HG03064 (cell line): ENCODE measurements around the gene SLC2A5.

Experiments
- ATAC-seq: cut with Tn5 transposase; IDR thresholded peaks from one replicate; pipeline ENCODE4 v1.9.1; 2021; ENCODE audit warnings: low read depth; ENCODE audit not compliant: unreplicated experiment

SLC2A5 gene

GRCh38 chr1:9093091-9093490 lies 23.7 kb upstream of the SLC2A5 start:
- ATAC-seq = no peak

DNA sequence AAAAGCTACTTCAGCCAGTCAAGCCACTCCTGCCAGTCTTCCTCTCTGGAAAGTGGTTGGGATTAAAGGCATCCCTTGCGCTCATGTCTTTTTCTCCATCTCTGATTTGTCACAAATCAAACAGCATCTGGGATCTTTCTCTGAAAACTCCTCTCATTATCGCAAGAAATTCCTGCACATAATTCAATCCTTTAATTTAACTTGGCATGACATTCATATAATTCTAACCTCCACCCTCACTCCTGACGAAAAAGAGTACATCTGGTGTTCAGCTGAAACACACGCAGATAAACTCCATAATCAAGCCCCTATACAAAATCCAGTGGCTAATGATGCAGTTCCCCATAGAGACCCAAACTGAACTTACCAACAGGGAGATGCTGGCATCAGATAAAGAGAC lies 19.4 kb upstream of the SLC2A5 start:
- no peak for ATAC-seq

DNA sequence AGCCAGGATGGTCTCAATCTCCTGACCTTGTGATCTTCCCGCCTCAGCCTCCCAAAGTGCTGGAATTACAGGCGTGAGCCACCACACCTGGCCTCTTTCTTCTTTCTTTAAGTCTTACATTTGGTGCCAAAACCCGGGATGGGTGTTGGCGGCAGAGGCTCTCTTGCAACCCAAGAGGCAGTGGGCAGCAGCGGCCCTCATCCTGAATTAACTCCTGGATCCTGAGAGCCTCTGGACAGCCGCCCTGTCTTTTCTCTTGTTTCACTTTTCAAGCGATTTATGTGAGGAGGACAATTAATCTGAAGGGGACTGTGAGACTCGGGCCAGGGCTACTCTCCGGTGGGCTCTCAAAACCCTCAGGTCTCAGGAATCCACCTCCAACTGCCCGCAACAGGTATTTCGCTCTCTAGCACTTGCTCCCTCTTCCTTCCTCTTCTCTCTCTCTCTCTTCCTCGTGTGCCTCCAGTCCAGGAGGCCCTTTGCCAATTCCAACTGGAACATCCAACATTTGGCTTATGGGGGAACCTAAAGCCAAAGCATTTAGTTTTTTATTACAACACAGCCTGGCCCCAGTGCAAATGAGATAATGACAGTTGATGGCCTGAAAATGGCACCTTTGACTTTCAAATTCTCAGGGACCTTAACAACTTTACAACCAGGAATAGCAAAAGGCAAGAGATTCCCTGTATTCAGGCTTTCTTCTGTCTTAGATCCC lies 18.1 kb upstream of the SLC2A5 start:
- no peak for ATAC-seq

GRCh38 chr1:9086796-9087195 lies 17.4 kb upstream of the SLC2A5 start:
- ATAC-seq = no peak

DNA sequence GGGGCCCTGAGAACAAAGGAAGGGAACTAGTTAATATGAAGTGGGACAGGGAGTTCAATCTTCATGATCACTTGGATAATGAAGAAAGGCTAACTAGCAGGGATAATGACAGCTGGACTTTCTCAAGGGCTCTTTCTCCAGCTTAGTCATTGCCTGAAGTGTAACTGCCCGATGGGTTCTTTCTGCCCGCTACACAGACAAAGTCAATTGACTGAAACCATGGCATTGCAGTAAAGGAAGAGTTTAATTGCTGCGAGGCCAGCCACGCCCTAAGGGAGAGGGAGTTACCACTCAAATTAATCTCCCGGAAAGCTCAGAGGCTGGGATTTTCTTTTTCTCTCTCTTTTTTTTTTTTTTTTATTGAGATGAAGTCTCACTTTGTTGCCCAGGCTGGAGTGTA lies 16.6 kb upstream of the SLC2A5 start:
- no peak for ATAC-seq

GRCh38 chr1:9085306-9085940 lies 16.0 kb upstream of the SLC2A5 start:
- no peak for ATAC-seq

GRCh38 chr1:9084906-9085305 lies 15.5 kb upstream of the SLC2A5 start:
- no peak for ATAC-seq

DNA sequence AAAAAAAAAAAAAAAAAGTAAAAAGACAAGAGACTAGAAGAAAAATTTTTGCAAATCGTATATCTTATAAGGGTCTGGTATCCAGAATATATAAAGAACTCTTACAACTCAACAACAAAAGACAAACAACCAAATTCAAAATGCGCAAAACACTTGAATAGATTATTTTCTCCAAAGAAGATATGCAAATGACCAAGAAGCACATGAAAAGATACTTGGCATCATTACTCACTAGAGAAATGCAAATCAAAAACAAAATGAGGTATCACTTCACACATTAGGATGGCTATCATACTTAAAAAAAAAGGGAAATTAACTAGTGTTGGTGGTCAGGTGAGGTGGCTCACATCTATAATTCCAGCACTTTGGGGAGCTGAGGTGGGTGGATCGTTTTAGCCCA lies 12.0 kb upstream of the SLC2A5 start:
- ATAC-seq = no peak

DNA sequence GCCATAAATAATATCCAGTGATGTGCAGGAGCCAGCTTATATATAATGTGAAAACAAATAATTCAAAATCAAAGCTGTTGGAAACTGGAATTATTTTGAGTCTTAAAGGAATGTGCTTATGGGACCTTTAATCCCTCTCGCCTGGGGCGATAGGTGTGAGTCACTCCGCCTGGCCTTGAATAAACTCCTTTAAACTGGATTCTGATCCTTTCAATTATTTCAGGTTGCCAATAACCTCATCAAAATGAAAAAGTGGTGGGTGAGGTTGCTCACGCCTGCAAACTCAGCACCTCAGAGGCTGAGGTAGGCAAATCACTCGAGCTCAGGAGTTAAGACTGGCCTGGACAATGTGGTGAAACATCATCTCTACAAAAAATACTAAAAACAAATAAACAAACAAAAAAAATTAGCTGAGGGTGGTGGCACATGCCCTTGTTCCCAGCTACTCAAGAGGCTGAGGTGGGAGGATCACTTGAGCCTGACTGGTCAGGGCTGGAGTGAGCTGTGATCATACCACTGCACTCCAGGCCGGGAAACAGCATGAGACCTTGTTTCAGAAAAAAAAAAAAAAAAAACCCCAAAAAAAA lies 11.4 kb upstream of the SLC2A5 start:
- ATAC-seq = no peak

GRCh38 chr1:9079988-9080704 lies 10.7 kb upstream of the SLC2A5 start:
- ATAC-seq = no peak

GRCh38 chr1:9078752-9079500 lies 9.5 kb upstream of the SLC2A5 start:
- ATAC-seq = no peak

GRCh38 chr1:9078015-9078751 lies 8.7 kb upstream of the SLC2A5 start:
- ATAC-seq = no peak

DNA sequence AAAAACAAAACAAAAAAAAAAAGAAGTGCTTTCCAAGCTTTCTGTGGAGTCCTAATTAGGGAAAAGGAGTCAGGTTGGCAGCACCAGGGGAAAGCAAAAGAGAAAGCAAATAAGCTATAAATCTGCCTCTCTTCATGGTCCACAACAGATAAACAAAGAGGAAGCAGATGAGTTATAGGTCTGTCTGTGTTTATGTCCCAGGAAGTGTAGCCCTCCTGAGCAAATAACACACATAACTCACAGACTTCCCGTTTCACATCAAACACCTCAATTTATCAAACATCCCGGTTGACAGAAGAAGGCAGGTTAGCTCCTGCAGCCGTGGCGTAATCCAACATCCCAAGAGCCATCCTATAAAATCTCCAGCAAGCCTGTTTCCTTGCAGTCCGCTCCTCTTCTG lies 5.6 kb upstream of the SLC2A5 start:
- no peak for ATAC-seq

- no peak for ATAC-seq
These were observed 3.7 kb upstream of the SLC2A5 start for GRCh38 chr1:9073143-9073542.

GRCh38 chr1:9071554-9072235 lies 2.3 kb upstream of the SLC2A5 start:
- ATAC-seq = no peak

DNA sequence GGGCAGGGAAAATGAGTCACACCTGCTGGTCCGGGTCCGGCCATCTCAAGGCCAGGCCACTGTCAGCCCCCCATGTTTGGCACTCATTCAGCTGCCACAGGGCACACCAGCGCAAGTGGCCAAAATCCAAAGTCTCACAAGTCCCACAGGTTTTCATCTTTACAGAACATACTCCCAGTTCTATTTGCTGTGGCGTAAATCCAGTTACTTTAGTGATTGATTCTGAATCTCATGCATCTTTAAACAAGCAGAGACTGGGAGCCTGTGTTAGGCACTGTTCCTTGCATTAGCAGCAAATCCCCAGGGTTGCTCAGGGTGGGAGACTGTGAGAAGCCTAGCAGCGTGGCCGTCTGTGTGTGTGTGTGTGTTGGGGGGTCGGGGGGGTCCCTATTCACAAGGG lies 1.1 kb upstream of the SLC2A5 start:
- no peak for ATAC-seq

DNA sequence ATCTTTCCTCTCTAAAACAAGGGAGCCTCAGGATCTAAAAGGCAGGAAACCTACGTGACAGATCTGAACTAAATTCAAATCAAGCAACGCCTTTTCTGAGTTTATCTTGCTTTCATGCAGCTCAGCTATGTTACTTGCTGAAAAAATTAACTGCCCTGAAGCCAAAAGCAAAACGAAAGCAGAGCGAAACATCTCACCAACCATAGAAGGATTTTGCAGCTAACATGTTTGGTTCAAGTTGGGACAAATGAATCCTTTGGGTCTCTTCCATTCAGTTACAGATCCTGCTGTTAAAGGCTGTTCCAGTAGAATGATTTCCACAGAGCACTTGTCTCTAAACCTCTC lies 482 bp downstream of the SLC2A5 start:
- no peak for ATAC-seq

DNA sequence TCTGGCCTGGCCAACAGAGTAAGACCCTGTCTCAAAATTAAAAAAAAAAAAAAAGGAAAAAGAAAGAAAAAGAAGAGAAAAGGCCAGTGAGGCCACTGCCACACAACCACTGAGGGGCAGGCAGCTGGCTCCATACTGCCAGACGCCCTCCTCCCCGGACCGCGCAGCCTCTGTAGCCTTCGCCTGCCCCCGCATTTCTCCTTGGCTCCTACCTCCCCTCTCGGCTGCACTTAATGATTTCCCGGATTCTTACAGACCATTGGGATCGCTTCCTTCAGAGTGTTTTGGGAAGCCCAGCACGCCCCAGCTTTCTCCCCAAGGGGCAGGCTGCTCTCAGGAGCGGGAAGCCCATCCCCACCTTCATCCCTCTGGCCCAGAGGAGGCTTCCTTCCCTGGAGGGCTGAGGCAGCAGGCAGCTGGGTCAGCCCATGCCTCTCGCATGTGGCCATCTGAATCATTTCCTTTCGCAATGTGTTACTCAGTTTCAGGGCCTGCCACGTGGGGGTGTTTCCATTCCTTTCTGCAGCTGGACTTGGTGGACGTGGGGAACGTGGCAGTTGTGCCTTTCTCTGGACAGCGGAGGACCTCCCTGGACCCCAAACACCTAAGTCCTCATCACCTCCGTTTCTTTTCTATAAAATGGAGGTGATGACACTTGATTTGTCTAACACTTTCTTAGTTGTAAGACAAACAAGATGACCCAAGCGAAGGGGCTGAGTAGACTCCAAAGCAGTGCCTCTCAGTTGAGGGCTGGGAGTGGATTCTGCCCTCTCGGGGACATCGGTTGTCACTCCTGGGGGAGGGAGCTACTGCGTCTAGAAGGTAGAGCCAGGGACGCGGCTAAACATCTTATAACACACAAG lies 2.3 kb downstream of the SLC2A5 start:
- ATAC-seq = no peak
